DMS79 (cell line): ENCODE results near the gene TTC23.
"Not testable (repeated sequence)": the region's sequence is repeated elsewhere in the genome, so short reads cannot be mapped to it uniquely, and the experiment has no call there.

Experiments used
- DNase-seq: peaks from one replicate; lab custom pipeline; 2025; lab: John Stamatoyannopoulos, UW

TTC23 gene

GRCh38 chr15:99120050-99120777, 129.2 kb downstream of the TTC23 start:
- no peak for DNase-seq

GRCh38 chr15:99118801-99119546, 130.4 kb downstream of the TTC23 start:
- DNase-seq: no peak

GRCh38 chr15:99118258-99118632, 131.1 kb downstream of the TTC23 start:
- no peak for DNase-seq

GRCh38 chr15:99117563-99118257, 131.7 kb downstream of the TTC23 start:
- DNase-seq: no peak

GRCh38 chr15:99117111-99117510, 132.3 kb downstream of the TTC23 start:
- no peak for DNase-seq

GRCh38 chr15:99115300-99116215, 133.8 kb downstream of the TTC23 start:
- DNase-seq: no peak

GRCh38 chr15:99114511-99115299, 134.7 kb downstream of the TTC23 start:
- no peak for DNase-seq

- DNase-seq: no peak
Observed at GRCh38 chr15:99113547-99114271, 135.7 kb downstream of the TTC23 start.

GRCh38 chr15:99111641-99112040, 137.7 kb downstream of the TTC23 start:
- DNase-seq: not testable (repeated sequence)

GRCh38 chr15:99110581-99111320, 138.6 kb downstream of the TTC23 start:
- DNase-seq: no peak

GRCh38 chr15:99110093-99110492, 139.3 kb downstream of the TTC23 start:
- DNase-seq: no peak

- DNase-seq: no peak
Observed at GRCh38 chr15:99109555-99110021, 139.8 kb downstream of the TTC23 start.

GRCh38 chr15:99108993-99109392, 140.4 kb downstream of the TTC23 start:
- DNase-seq: no peak

GRCh38 chr15:99106417-99107220, 142.8 kb downstream of the TTC23 start:
- no peak for DNase-seq

GRCh38 chr15:99105514-99106341, 143.7 kb downstream of the TTC23 start:
- no peak for DNase-seq

- no peak for DNase-seq
Observed at GRCh38 chr15:99104788-99105513, 144.4 kb downstream of the TTC23 start, which contains the start of gene SYNM. Gene SYNM (plus strand): TSS chr15:99105080. CDS start chr15:99105200, 120 bp downstream.

GRCh38 chr15:99103279-99103678, 146.1 kb downstream of the TTC23 start:
- DNase-seq: no peak
